GM12891 (cell line): ENCODE results near the gene CETN1.

Source experiments
- PAX5 ChIP-seq: IDR thresholded peaks from 2 replicates; pipeline ENCODE4 v1.6.1; 2011; ENCODE audit warnings: low read length, moderate library complexity, mild to moderate bottlenecking; ENCODE audit not compliant: insufficient read depth, severe bottlenecking
- POLR2A ChIP-seq: IDR thresholded peaks from 2 replicates; pipeline ENCODE4 v1.6.1; 2011; ENCODE audit warnings: low read depth, low read length, control low read depth
- POLR2AphosphoS5 ChIP-seq: IDR thresholded peaks from 2 replicates; pipeline ENCODE4 v1.6.1; 2011; ENCODE audit warnings: low read depth, low read length, control low read depth

DNA sequence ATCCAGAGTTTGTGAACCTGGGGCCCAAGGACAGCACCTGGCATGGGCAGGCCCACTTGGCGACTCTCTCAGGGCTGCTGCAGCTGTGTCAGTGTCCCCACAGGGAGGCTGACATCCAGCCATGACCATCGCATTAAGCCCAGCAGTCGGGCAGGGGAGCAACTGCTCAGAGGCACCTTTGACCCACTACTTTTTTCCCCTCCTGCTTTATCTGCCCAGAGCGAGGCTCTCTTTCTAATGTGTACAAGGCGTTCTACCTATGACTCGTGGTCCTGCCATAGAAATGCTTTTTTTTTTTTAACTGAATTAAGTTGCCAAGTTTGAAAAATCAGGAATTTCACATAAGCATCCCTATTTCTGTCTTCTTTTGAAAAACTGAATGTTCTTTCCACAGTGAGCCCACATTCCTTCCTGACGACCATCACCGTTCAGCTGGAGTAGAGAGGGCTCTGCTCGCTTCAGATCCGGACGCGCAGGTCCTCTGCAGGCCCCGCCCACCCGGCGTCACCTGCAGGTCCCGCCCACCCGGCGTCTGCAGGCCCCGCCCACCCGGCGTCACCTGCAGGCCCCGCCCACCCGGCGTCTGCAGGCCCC is 16.2 kb downstream of the CETN1 start:
- TF ChIP-seq POLR2AphosphoS5 (no peak), POLR2A (no peak), PAX5 (no peak)
